K562 (cell line): Measurements from ENCODE around the gene PPIP5K2.

ENCODE experiments used
- ATF7 ChIP-seq: fragments of 450-650 bp; IDR thresholded peaks from 2 replicates; pipeline ENCODE4 v1.7.1; 2014; ENCODE audit warnings: mild to moderate bottlenecking, moderate library complexity
- CXXC5 ChIP-seq: fragments of 250-450 bp; sonication (Bioruptor Pico); IDR thresholded peaks from 2 replicates; pipeline ENCODE4 v1.8.0; 2022; ENCODE audit warnings: inconsistent platforms, mild to moderate bottlenecking, moderate library complexity
- GABPB1 ChIP-seq: sonication (generic); formaldehyde crosslinking; IDR thresholded peaks from 2 replicates; pipeline ENCODE4 v1.8.0; 2022; ENCODE audit warnings: mild to moderate bottlenecking, missing genetic modification reagents
- HDAC6 ChIP-seq: IDR thresholded peaks from 2 replicates; pipeline ENCODE4 v1.6.1; 2012; ENCODE audit warnings: low read depth, mild to moderate bottlenecking, control low read depth, inconsistent platforms, low read length, moderate library complexity
- KLF6 ChIP-seq: fragments of 250-450 bp; sonication (Bioruptor Pico); IDR thresholded peaks from 2 replicates; pipeline ENCODE4 v1.4.0; 2020; ENCODE audit warnings: mild to moderate bottlenecking, moderate library complexity, borderline replicate concordance
- LARP7 ChIP-seq: fragments of 450-650 bp; IDR thresholded peaks from 2 replicates; pipeline ENCODE4 v1.6.1; 2016
- MEF2A ChIP-seq: IDR thresholded peaks from 2 replicates; pipeline ENCODE4 v1.6.1; 2011; ENCODE audit warnings: low read depth, mild to moderate bottlenecking, low read length, moderate library complexity; ENCODE audit not compliant: control insufficient read depth
- POLR2A ChIP-seq: fragments of 450-650 bp; conservative IDR thresholded peaks from 2 replicates; pipeline ENCODE4 v1.6.1; 2016
- RAD21 ChIP-seq, 2 experiments: fragments of 250-450 bp in 1 of 2; fragments of 450-650 bp in 1 of 2; sonication (Bioruptor Pico) in 1 of 2; formaldehyde crosslinking in 1 of 2; IDR thresholded peaks in 1 of 2; conservative IDR thresholded peaks in 1 of 2; 2 replicates each; pipeline versions ENCODE4 v1.4.0 to v1.8.0; 2020 to 2022; ENCODE audit warnings: mild to moderate bottlenecking in 2 of 2, moderate library complexity in 1 of 2
- RAD51 ChIP-seq: fragments of 450-650 bp; IDR thresholded peaks from 2 replicates; pipeline ENCODE4 v1.7.1; 2016; ENCODE audit warnings: low read depth, mild to moderate bottlenecking, borderline replicate concordance
- SPI1 ChIP-seq: IDR thresholded peaks from 2 replicates; pipeline ENCODE4 v1.6.1; 2011; ENCODE audit warnings: low read depth, low read length, control low read depth, borderline replicate concordance
- XRCC5 ChIP-seq: fragments of 200-400 bp; formaldehyde crosslinking; IDR thresholded peaks from 2 replicates; pipeline ENCODE4 v1.6.1; 2017; ENCODE audit warnings: low read depth, mild to moderate bottlenecking, low read length
- TF ChIP-seq, protein P1 (sequence below), 2 experiments: fragments of 450-650 bp; formaldehyde crosslinking in 1 of 2; IDR thresholded peaks; 2 replicates each; pipeline versions ENCODE4 v1.4.0 to v1.6.1; 2014 to 2020; ENCODE audit warnings: mild to moderate bottlenecking in 2 of 2, borderline replicate concordance in 1 of 2, low read depth in 1 of 2

DNA sequence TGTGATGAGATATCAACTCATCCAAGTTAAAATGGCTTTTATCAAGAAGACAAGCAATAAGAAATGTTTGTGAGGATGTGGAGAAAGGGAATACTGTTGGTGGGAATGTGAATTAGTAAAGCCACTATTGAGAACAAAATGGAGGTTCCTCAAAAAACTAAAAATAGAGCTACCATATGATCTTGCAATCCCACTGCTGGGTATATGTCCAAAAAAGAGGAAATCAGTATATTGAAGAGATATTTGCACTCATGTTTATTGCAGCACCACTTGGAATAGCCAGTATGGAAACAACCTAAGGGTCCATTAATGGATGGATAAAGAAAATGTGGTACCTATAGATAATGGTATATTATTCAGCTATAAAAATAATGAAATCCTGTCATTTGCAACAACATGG lies 25.1 kb downstream of the PPIP5K2 start:
- TF ChIP-seq RAD21 (CRISPR knock-in tag; conservative IDR thresholded peaks at IDR 0.05 in 1 of 2, IDR thresholded peaks at IDR 0.05 in 1 of 2) (no peak), CXXC5 (CRISPR knock-in tag) (no peak), GABPB1 (no peak), RAD51 (no peak), POLR2A (no peak), XRCC5 (no peak), MEF2A (no peak), ATF7 (no peak), LARP7 (no peak), SPI1 (no peak), HDAC6 (no peak), KLF6 (CRISPR knock-in tag) (no peak)
- TF ChIP-seq, protein P1, sequence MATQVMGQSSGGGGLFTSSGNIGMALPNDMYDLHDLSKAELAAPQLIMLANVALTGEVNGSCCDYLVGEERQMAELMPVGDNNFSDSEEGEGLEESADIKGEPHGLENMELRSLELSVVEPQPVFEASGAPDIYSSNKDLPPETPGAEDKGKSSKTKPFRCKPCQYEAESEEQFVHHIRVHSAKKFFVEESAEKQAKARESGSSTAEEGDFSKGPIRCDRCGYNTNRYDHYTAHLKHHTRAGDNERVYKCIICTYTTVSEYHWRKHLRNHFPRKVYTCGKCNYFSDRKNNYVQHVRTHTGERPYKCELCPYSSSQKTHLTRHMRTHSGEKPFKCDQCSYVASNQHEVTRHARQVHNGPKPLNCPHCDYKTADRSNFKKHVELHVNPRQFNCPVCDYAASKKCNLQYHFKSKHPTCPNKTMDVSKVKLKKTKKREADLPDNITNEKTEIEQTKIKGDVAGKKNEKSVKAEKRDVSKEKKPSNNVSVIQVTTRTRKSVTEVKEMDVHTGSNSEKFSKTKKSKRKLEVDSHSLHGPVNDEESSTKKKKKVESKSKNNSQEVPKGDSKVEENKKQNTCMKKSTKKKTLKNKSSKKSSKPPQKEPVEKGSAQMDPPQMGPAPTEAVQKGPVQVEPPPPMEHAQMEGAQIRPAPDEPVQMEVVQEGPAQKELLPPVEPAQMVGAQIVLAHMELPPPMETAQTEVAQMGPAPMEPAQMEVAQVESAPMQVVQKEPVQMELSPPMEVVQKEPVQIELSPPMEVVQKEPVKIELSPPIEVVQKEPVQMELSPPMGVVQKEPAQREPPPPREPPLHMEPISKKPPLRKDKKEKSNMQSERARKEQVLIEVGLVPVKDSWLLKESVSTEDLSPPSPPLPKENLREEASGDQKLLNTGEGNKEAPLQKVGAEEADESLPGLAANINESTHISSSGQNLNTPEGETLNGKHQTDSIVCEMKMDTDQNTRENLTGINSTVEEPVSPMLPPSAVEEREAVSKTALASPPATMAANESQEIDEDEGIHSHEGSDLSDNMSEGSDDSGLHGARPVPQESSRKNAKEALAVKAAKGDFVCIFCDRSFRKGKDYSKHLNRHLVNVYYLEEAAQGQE (IDR thresholded peaks at IDR 0.05; ENCODE audit: borderline replicate concordance), result no peak
- TF ChIP-seq, protein P1 (CRISPR knock-in tag; IDR thresholded peaks at IDR 0.05; ENCODE audit: low read depth), result no peak
